Measurements from ENCODE around the gene ETV7. TPM values are rescaled to one million over a fixed set of nuclear protein-coding genes. Genes with fewer than 3 reads are reported as not detected.

Gene ETV7
- total and polyA plus RNA-seq, 2 of the 13 experiments (the other 11 are each of a cell fraction or from before 2014, with no cell fraction given), result not detected

DNA sequence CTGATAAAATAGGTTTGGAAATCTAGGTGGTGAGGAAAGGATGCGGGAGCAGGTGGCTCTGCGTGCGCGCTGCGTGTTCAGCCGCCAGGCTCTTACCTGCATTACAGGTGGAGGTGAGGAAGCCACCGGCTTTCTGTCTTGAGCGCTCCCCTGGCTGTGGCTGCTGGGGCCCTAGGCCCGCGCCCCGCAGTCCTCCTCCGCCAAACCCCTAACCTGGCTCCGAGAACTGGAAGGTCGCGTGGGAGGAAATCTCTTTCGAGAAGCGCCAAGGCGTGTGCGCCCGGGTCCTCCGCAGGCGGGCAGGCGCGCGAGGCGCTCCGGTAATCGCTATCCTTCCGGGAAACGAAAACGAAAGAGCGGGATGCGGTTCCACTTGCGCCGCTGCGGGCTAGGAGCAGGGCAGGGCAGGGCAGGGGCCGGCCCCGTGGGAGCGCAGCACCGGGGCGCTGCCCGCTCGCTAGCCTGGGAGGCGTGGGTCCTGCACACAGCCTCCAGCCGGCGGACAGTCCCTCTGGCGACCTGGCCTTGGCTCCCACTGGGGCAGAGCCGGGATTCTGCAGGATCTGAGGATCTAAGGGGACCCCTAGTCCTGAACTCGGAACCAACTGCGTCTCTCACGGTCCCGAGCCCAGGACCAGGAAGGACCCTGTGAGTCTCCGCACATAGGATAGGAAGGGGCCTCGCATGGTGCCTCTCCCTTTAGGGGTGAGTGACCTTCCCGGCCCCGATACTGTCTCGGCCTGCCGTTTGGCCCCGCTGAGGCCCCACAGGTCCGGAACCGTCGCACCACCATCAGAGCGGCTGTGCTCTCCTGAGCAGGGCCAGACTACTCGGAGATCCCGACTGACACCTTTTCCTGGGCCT is at the start of gene ETV7 (continued):
- TF ChIP-seq, protein P1, sequence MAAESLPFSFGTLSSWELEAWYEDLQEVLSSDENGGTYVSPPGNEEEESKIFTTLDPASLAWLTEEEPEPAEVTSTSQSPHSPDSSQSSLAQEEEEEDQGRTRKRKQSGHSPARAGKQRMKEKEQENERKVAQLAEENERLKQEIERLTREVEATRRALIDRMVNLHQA (CRISPR knock-in tag; IDR thresholded peaks at IDR 0.05), result no peak
- TF ChIP-seq, protein P2, sequence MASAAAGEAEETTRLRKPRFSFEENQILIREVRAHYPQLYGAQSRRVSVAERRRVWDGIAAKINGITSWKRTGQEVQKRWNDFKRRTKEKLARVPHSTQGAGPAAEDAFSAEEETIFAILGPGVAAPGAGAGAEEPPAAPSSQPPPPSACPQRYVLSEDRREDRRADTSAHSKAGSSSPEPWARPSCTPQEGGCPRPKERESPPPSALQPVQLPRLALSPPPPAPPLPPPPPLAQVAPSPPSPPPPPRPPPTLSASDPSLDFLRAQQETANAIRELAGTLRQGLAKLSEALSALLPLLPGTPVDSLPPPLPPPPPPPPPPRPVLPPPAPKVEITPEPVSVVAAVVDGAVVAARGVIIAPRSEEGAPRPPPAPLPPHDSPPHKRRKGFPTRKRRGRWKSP (CRISPR knock-in tag; IDR thresholded peaks at IDR 0.05), result peak; percentile 45; the same call in 1 of the 2 replicates
- TF ChIP-seq ZNF563 (CRISPR knock-in tag; IDR thresholded peaks at IDR 0.05) (peak; percentile 58; the same call in 1 of the 2 replicates), HES4 (CRISPR knock-in tag; IDR thresholded peaks at IDR 0.05; ENCODE audit: borderline replicate concordance) (0 out of 2 replicates have a peak, but pooled peaks have one; percentile 49), MAZ (IDR thresholded peaks at IDR 0.05; ENCODE audit: borderline replicate concordance, low read depth, low read length) (no peak), MAZ (CRISPR knock-in tag; IDR thresholded peaks at IDR 0.05; ENCODE audit: low read depth) (0 out of 2 replicates have a peak, but pooled peaks have one; percentile 11), MTF2 (CRISPR knock-in tag; IDR thresholded peaks at IDR 0.05; ENCODE audit: borderline replicate concordance) (peak; percentile 50; the same call in 1 of the 2 replicates), KMT2A (CRISPR knock-in tag; IDR thresholded peaks at IDR 0.05) (0 out of 2 replicates have a peak, but pooled peaks have one; percentile 28), RNF2 (conservative IDR thresholded peaks at IDR 0.05; ENCODE audit: low read depth) (peak; percentile 59; the same call in 1 of the 2 replicates), TAF15 (IDR thresholded peaks at IDR 0.05; ENCODE audit: low read depth, low read length, poor library complexity, severe bottlenecking) (no peak), CBFB (CRISPR knock-in tag; IDR thresholded peaks at IDR 0.05) (0 out of 2 replicates have a peak, but pooled peaks have one; percentile 26), RELA (CRISPR knock-in tag; IDR thresholded peaks at IDR 0.05) (no peak), MEF2D (CRISPR knock-in tag; IDR thresholded peaks at IDR 0.05) (no peak), SAP130 (CRISPR knock-in tag; IDR thresholded peaks at IDR 0.05; ENCODE audit: low read depth) (0 out of 2 replicates have a peak, but pooled peaks have one; percentile 11)
- TF ChIP-seq, protein P3, sequence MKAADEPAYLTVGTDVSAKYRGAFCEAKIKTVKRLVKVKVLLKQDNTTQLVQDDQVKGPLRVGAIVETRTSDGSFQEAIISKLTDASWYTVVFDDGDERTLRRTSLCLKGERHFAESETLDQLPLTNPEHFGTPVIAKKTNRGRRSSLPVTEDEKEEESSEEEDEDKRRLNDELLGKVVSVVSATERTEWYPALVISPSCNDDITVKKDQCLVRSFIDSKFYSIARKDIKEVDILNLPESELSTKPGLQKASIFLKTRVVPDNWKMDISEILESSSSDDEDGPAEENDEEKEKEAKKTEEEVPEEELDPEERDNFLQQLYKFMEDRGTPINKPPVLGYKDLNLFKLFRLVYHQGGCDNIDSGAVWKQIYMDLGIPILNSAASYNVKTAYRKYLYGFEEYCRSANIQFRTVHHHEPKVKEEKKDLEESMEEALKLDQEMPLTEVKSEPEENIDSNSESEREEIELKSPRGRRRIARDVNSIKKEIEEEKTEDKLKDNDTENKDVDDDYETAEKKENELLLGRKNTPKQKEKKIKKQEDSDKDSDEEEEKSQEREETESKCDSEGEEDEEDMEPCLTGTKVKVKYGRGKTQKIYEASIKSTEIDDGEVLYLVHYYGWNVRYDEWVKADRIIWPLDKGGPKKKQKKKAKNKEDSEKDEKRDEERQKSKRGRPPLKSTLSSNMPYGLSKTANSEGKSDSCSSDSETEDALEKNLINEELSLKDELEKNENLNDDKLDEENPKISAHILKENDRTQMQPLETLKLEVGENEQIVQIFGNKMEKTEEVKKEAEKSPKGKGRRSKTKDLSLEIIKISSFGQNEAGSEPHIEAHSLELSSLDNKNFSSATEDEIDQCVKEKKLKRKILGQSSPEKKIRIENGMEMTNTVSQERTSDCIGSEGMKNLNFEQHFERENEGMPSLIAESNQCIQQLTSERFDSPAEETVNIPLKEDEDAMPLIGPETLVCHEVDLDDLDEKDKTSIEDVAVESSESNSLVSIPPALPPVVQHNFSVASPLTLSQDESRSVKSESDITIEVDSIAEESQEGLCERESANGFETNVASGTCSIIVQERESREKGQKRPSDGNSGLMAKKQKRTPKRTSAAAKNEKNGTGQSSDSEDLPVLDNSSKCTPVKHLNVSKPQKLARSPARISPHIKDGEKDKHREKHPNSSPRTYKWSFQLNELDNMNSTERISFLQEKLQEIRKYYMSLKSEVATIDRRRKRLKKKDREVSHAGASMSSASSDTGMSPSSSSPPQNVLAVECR (CRISPR knock-in tag; IDR thresholded peaks at IDR 0.05; ENCODE audit: borderline replicate concordance), result 0 out of 2 replicates have a peak, but pooled peaks have one; percentile 33
- TF ChIP-seq, protein P4, sequence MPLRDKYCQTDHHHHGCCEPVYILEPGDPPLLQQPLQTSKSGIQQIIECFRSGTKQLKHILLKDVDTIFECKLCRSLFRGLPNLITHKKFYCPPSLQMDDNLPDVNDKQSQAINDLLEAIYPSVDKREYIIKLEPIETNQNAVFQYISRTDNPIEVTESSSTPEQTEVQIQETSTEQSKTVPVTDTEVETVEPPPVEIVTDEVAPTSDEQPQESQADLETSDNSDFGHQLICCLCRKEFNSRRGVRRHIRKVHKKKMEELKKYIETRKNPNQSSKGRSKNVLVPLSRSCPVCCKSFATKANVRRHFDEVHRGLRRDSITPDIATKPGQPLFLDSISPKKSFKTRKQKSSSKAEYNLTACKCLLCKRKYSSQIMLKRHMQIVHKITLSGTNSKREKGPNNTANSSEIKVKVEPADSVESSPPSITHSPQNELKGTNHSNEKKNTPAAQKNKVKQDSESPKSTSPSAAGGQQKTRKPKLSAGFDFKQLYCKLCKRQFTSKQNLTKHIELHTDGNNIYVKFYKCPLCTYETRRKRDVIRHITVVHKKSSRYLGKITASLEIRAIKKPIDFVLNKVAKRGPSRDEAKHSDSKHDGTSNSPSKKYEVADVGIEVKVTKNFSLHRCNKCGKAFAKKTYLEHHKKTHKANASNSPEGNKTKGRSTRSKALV (CRISPR knock-in tag; IDR thresholded peaks at IDR 0.05), result peak; percentile 77
